Caco-2 (cell line): ENCODE data around the gene RBM27. TPM values are rescaled to one million over a fixed set of nuclear protein-coding genes. Genes with fewer than 3 reads are reported as not detected.
"Not testable (repeated sequence)": the region's sequence is repeated elsewhere in the genome, so short reads cannot be mapped to it uniquely, and the experiment has no call there.

Experiments used
- BruUV-seq: library from RNA; stranded (reverse); fragments of 400-500 nt; replicated peaks from 2 replicates; lab custom pipeline; 2021; lab: Mats Ljungman, UMichigan
- CTCF ChIA-PET: fragments of 300-600 bp; sonication (Branson Sonifier 250); formaldehyde crosslinking; loops from one replicate; lab custom pipeline; 2022; ENCODE audit warnings: antibody characterized with exemption; lab: Charles Lee
- POLR2A ChIA-PET: fragments of 300-600 bp; sonication (Branson Sonifier 250); formaldehyde crosslinking; loops from one replicate; lab custom pipeline; 2022; ENCODE audit warnings: antibody characterized with exemption; lab: Charles Lee
- DNase-seq, 2 experiments: peaks; one replicate each; pipeline versions ENCODE4 v3.0.0 to v3.0.0-alpha.2; 2020 to 2022
- H3K27me3 ChIP-seq: replicated peaks from 2 replicates; pipeline ENCODE4 v1.6.0; 2011; ENCODE audit warnings: low read length; ENCODE audit not compliant: control insufficient read depth, insufficient read depth
- H3K36me3 ChIP-seq: 2 replicates; pipeline ENCODE4 v1.5.1; 2011; ENCODE audit warnings: low read length; ENCODE audit not compliant: control insufficient read depth, insufficient read depth
- H3K4me1 ChIP-seq: fragments of 250-450 bp; sonication (Bioruptor Pico); 2 replicates; pipeline ENCODE4 v1.5.1; 2020; ENCODE audit warnings: mild to moderate bottlenecking
- H3K4me3 ChIP-seq: 2 replicates; pipeline ENCODE4 v1.5.1; 2011; ENCODE audit warnings: low read depth, mild to moderate bottlenecking, control low read depth, low read length
- H3K9me3 ChIP-seq: fragments of 250-450 bp; sonication (Bioruptor Pico); 2 replicates; pipeline ENCODE4 v1.5.1; 2020; ENCODE audit warnings: mild to moderate bottlenecking, moderate library complexity
- H3K27ac Mint-ChIP-seq: one replicate; pipeline ENCODE4 v1.8.0; 2022; ENCODE audit warnings: mixed read lengths; ENCODE audit not compliant: unreplicated experiment
- H3K27me3 Mint-ChIP-seq: one replicate; pipeline ENCODE4 v1.8.0; 2022; ENCODE audit warnings: mixed read lengths; ENCODE audit not compliant: insufficient read depth, unreplicated experiment
- H3K36me3 Mint-ChIP-seq: one replicate; pipeline ENCODE4 v1.8.0; 2022; ENCODE audit warnings: mild to moderate bottlenecking, mixed read lengths; ENCODE audit not compliant: insufficient read depth, unreplicated experiment
- H3K4me1 Mint-ChIP-seq: one replicate; pipeline ENCODE4 v1.8.0; 2022; ENCODE audit warnings: low read depth, mixed read lengths; ENCODE audit not compliant: unreplicated experiment
- H3K4me3 Mint-ChIP-seq: one replicate; pipeline ENCODE4 v1.8.0; 2022; ENCODE audit warnings: mild to moderate bottlenecking, moderate library complexity, mixed read lengths; ENCODE audit not compliant: unreplicated experiment
- H3K9me3 Mint-ChIP-seq: one replicate; pipeline ENCODE4 v1.8.0; 2022; ENCODE audit warnings: mixed read lengths; ENCODE audit not compliant: unreplicated experiment
- CTCF ChIP-seq, 2 experiments: fragments of 200-600 bp in 1 of 2; IDR thresholded peaks; 1 replicate in 1 of 2; 2 replicates in 1 of 2; pipeline versions ENCODE4 v1.5.1 to v1.8.0; 2011 to 2022; ENCODE audit warnings: antibody characterized with exemption in 1 of 2, control low read depth in 1 of 2, inconsistent platforms in 1 of 2, low read depth in 1 of 2, low read length in 1 of 2, mild to moderate bottlenecking in 1 of 2, moderate library complexity in 1 of 2; ENCODE audit not compliant: insufficient read depth in 1 of 2, severe bottlenecking in 1 of 2, unreplicated experiment in 1 of 2
- intact Hi-C: fragments of 100-400 bp; cut with micrococcal nuclease; formaldehyde crosslinking; loops from one replicate; pipeline ENCODE4 v1.10.0; 2022; ENCODE audit not compliant: unreplicated experiment
- total RNA-seq: library from RNA; stranded (reverse); gene quantifications from 2 replicates; pipeline ENCODE4 v1.2.3, GENCODE V29; 2022

RBM27 gene
- total RNA-seq, 1 experiment from 2014 or later, result 24.3 TPM

- BruUV-seq, result no TSS peak
- Mint-ChIP-seq H3K9me3 (no peaks in the 10 kb centered on the region), H3K36me3 (peaks cover 69% of the 10 kb centered on the region), H3K4me1 (no peaks in the 10 kb centered on the region), H3K27me3 (no peaks in the 10 kb centered on the region), H3K4me3 (no peak overlapping the region), H3K27ac (no peak overlapping the region)
- no peak for TF ChIP-seq CTCF (IDR thresholded peaks at IDR 0.05; ENCODE audit: insufficient read depth in 1 of 2, low read depth in 1 of 2, low read length in 1 of 2, severe bottlenecking in 1 of 2, unreplicated experiment in 1 of 2)
- no peaks in the 10 kb centered on the region for H3K4me1 ChIP-seq
- H3K36me3 ChIP-seq, result no peaks in the 10 kb centered on the region
- POLR2A ChIA-PET, result no interaction called here
- H3K4me3 ChIP-seq, result no peak overlapping the region
- no peaks in the 10 kb centered on the region for H3K27me3 ChIP-seq
- intact Hi-C loops, result no loop called here
- no peaks in the 10 kb centered on the region for H3K9me3 ChIP-seq
- DNase-seq, result no peak
- CTCF ChIA-PET, result no interaction called here
These were observed 34.3 kb upstream of the RBM27 start for GRCh38 chr5:146169076-146169475.

- not testable (repeated sequence) for BruUV-seq
These were observed 30.4 kb upstream of the RBM27 start for GRCh38 chr5:146173049-146173448.

GRCh38 chr5:146173597-146173996 is 29.8 kb upstream of the RBM27 start:
- no peak for TF ChIP-seq CTCF (IDR thresholded peaks at IDR 0.05; ENCODE audit: insufficient read depth in 1 of 2, low read depth in 1 of 2, low read length in 1 of 2, severe bottlenecking in 1 of 2, unreplicated experiment in 1 of 2)
- ChIA-PET POLR2A (interaction anchor here (0.6 kb wide), 1 partner anchor 541 kb away, joined by 4 read pairs; no protein-coding TSS in a partner anchor), CTCF (no interaction called here)
- H3K27me3 ChIP-seq, result no peaks in the 10 kb centered on the region
- BruUV-seq, result TSS peak; percentile 3
- Mint-ChIP-seq H3K9me3 (no peaks in the 10 kb centered on the region), H3K4me1 (no peaks in the 10 kb centered on the region), H3K4me3 (no peak overlapping the region), H3K27me3 (no peaks in the 10 kb centered on the region), H3K27ac (no peak overlapping the region), H3K36me3 (peaks cover 54% of the 10 kb centered on the region)
- no peaks in the 10 kb centered on the region for H3K9me3 ChIP-seq
- no peaks in the 10 kb centered on the region; the same call in 1 of the 2 replicates for H3K36me3 ChIP-seq
- no peak for DNase-seq
- no peak overlapping the region for H3K4me3 ChIP-seq
- intact Hi-C loops, result no loop called here
- H3K4me1 ChIP-seq, result no peaks in the 10 kb centered on the region

More at GRCh38 chr5:146173049-146173448, 30.4 kb upstream of the RBM27 start:
- CTCF ChIA-PET, H3K36me3 ChIP-seq, H3K4me3 Mint-ChIP-seq, H3K27ac Mint-ChIP-seq, POLR2A ChIA-PET, H3K9me3 ChIP-seq, intact Hi-C loops, H3K4me1 ChIP-seq, H3K27me3 ChIP-seq, H3K9me3 Mint-ChIP-seq, DNase-seq, H3K27me3 Mint-ChIP-seq, H3K4me3 ChIP-seq, H3K4me1 Mint-ChIP-seq: not testable (repeated sequence)
- peaks cover 57% of the 10 kb centered on the region for H3K36me3 Mint-ChIP-seq

- BruUV-seq, result no TSS peak
- peaks cover 37% of the 10 kb centered on the region for H3K36me3 Mint-ChIP-seq
- ChIA-PET CTCF (no interaction called here), POLR2A (no interaction called here)
- no peak overlapping the region for H3K4me3 Mint-ChIP-seq
- no peaks in the 10 kb centered on the region for H3K9me3 Mint-ChIP-seq
- TF ChIP-seq CTCF (IDR thresholded peaks at IDR 0.05; ENCODE audit: insufficient read depth in 1 of 2, low read depth in 1 of 2, low read length in 1 of 2, severe bottlenecking in 1 of 2, unreplicated experiment in 1 of 2), result no peak
- Histone ChIP-seq H3K9me3 (no peaks in the 10 kb centered on the region), H3K4me3 (no peak overlapping the region), H3K36me3 (no peaks in the 10 kb centered on the region; the same call in 1 of the 2 replicates), H3K4me1 (no peaks in the 10 kb centered on the region), H3K27me3 (no peaks in the 10 kb centered on the region)
- H3K27ac Mint-ChIP-seq, result no peak overlapping the region
- DNase-seq, result no peak
- no peaks in the 10 kb centered on the region for H3K4me1 Mint-ChIP-seq
- intact Hi-C loops, result no loop called here
- no peaks in the 10 kb centered on the region for H3K27me3 Mint-ChIP-seq
These were observed 26.6 kb upstream of the RBM27 start for GRCh38 chr5:146176805-146177204.
